ENCODE data around the gene PTER. TPM values are rescaled to one million over a fixed set of nuclear protein-coding genes. Genes with fewer than 3 reads are reported as not detected.

PTER gene
- 10 to 100 TPM; 18.2 to 19.2 TPM for total RNA-seq

GRCh38 chr10:16436758-16437539, at the start of gene PTER:
Gene PTER (plus strand): TSS chr10:16437010. CDS start chr10:16484385, 47,375 bp downstream.
- POLR2A ChIA-PET = interaction anchor here (0.6 to 0.7 kb wide), 3 partner anchors 35 to 296 kb away, joined by 3 to 7 read pairs (median 4); no protein-coding TSS in a partner anchor
- no peaks in the 10 kb centered on the region for H3K9me3 Mint-ChIP-seq
- H3K4me3 Mint-ChIP-seq = peak within 1 kb of the TSS; percentile 81
- CTCF ChIA-PET = interaction anchor here (0.6 to 1.2 kb wide), 3 partner anchors 13 to 547 kb away, joined by 3 to 6 read pairs (median 4); no protein-coding TSS in a partner anchor
- H3K36me3 Mint-ChIP-seq (ENCODE audit: low read depth) = peaks cover 36% of the 10 kb centered on the region
- peak; percentile 99 for DNase-seq
- peaks cover 5% of the 10 kb centered on the region for H3K27me3 Mint-ChIP-seq
- peak within 1 kb of the TSS; percentile 91 for H3K27ac Mint-ChIP-seq
- peaks cover 42% of the 10 kb centered on the region for H3K4me1 Mint-ChIP-seq

- Mint-ChIP-seq H3K9me3 (no peaks in the 10 kb centered on the region), H3K27me3 (peaks cover 3% of the 10 kb centered on the region), H3K4me3 (no peak overlapping the region), H3K36me3 (ENCODE audit: low read depth) (no peaks in the 10 kb centered on the region), H3K27ac (no peak overlapping the region), H3K4me1 (no peaks in the 10 kb centered on the region)
- ChIA-PET POLR2A (no interaction called here), CTCF (no interaction called here)
- DNase-seq = no peak
These were observed 44.2 kb upstream of the PTER start for GRCh38 chr10:16392531-16393069.

GRCh38 chr10:16393271-16393858, 43.4 kb upstream of the PTER start:
- POLR2A ChIA-PET = no interaction called here
- Mint-ChIP-seq H3K27ac (no peak overlapping the region), H3K4me1 (no peaks in the 10 kb centered on the region), H3K9me3 (no peaks in the 10 kb centered on the region), H3K4me3 (no peak overlapping the region), H3K36me3 (ENCODE audit: low read depth) (no peaks in the 10 kb centered on the region), H3K27me3 (peaks cover 3% of the 10 kb centered on the region)
- DNase-seq = no peak
- CTCF ChIA-PET = no interaction called here

- peaks cover 4% of the 10 kb centered on the region for H3K4me1 Mint-ChIP-seq
- POLR2A ChIA-PET = no interaction called here
- CTCF ChIA-PET = no interaction called here
These were observed 35.4 kb upstream of the PTER start for GRCh38 chr10:16401416-16401815.

GRCh38 chr10:16408379-16408778, 28.4 kb upstream of the PTER start:
- Mint-ChIP-seq H3K9me3 (no peaks in the 10 kb centered on the region), H3K4me1 (no peaks in the 10 kb centered on the region), H3K27me3 (peaks cover 6% of the 10 kb centered on the region), H3K27ac (no peak overlapping the region), H3K4me3 (no peak overlapping the region), H3K36me3 (ENCODE audit: low read depth) (no peaks in the 10 kb centered on the region)
- CTCF ChIA-PET = no interaction called here
- POLR2A ChIA-PET = interaction anchor here (0.6 kb wide), 1 partner anchor 10 kb away, joined by 5 read pairs; no protein-coding TSS in a partner anchor
- DNase-seq = no peak

More at GRCh38 chr10:16401416-16401815, 35.4 kb upstream of the PTER start:
- Mint-ChIP-seq H3K27ac (no peak overlapping the region), H3K4me3 (no peak overlapping the region), H3K9me3 (no peaks in the 10 kb centered on the region), H3K27me3 (no peaks in the 10 kb centered on the region), H3K36me3 (ENCODE audit: low read depth) (no peaks in the 10 kb centered on the region)
- no peak for DNase-seq

DNA sequence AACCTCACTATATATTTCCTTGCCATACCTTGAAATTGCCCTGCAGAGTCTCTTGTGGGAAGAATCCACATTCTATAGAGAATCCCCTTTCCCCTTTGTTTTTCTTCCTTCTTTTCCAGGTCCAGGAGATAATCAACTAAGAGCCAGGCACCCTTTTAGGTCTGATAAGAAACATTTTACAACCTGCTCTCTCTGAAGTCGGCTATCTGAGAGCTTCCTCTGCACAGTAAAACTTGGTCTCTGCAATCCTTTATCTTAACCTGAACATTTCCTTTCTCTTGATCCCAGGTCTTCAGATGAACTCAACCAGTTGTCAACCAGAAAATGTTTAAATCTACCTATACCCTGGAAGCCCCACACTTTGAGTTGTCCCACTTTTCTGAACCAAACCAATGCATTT, 19.5 kb upstream of the PTER start:
- no peak overlapping the region for H3K4me3 Mint-ChIP-seq
- ChIA-PET POLR2A (no interaction called here), CTCF (no interaction called here)
- no peak overlapping the region for H3K27ac Mint-ChIP-seq
- peaks cover 3% of the 10 kb centered on the region for H3K27me3 Mint-ChIP-seq
- no peaks in the 10 kb centered on the region for H3K9me3 Mint-ChIP-seq
- H3K36me3 Mint-ChIP-seq (ENCODE audit: low read depth) = no peaks in the 10 kb centered on the region
- no peaks in the 10 kb centered on the region for H3K4me1 Mint-ChIP-seq
- DNase-seq = no peak

DNA sequence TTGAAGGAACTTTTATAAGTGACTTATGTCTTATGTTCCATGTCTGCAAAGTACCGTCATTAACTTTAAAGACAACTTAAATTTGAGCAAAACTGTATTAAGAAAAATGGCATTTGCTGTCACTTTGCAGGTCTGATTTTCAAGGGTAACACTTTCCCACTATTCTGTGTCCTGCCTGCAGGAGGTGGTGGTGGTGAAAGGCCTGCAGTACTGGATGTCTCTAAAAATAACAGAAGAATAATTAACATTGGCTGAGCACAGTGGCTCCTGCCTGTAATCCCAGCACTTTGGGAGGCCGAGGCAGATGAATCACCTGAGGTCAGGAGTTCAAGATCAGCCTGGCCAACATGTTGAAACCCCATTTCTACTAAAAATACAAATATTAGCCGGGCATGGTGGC, 13.2 kb upstream of the PTER start:
- DNase-seq = no peak
- no peaks in the 10 kb centered on the region for H3K4me1 Mint-ChIP-seq
- peaks cover 8% of the 10 kb centered on the region for H3K9me3 Mint-ChIP-seq
- CTCF ChIA-PET = no interaction called here
- H3K4me3 Mint-ChIP-seq = no peak overlapping the region
- peaks cover 3% of the 10 kb centered on the region for H3K27me3 Mint-ChIP-seq
- POLR2A ChIA-PET = no interaction called here
- no peak overlapping the region for H3K27ac Mint-ChIP-seq
- H3K36me3 Mint-ChIP-seq (ENCODE audit: low read depth) = no peaks in the 10 kb centered on the region

DNA sequence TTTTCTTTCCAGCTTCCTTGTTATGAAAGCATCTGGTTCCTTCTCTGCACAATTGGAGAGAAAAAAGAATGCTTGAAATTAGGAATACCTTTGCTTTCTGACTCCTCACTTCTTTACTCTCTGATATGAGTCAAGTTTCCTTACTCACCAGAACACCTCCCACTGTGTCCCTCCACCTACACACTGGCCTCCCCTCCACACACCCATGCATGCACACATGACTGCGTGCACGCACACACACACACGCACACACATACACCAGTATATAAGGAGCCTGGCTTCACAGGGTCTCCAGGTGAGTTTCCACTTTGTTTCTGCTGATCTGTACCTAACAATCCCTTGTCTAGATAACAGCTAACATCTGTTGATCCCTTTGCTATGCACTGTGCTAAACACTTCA, 11.4 kb upstream of the PTER start:
- Mint-ChIP-seq H3K36me3 (ENCODE audit: low read depth) (no peaks in the 10 kb centered on the region), H3K4me3 (no peak overlapping the region)

DNA sequence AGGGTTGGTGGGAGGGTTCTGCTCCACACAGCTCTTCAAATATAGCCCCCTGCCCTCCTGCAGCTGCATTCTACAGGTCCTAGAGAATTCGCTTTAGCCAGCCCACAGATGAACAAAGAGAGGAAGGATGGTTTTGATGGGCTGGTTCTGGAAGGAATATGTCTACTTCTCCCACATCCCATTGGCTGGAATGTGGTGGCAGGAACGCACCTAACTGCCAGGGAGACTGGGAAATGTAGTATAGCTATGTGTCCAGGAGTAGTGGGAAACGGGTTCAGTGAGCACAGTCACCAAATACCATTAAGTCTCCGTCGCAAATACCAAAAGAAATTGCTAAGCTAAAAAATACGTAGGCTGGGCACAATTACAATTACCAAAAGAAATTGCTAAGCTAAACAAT, 7.3 kb upstream of the PTER start:
- Mint-ChIP-seq H3K4me1 (no peaks in the 10 kb centered on the region), H3K27me3 (peaks cover 5% of the 10 kb centered on the region), H3K27ac (no peak overlapping the region), H3K9me3 (peaks cover 8% of the 10 kb centered on the region), H3K4me3 (no peak overlapping the region), H3K36me3 (ENCODE audit: low read depth) (no peaks in the 10 kb centered on the region)
- ChIA-PET CTCF (no interaction called here), POLR2A (no interaction called here)
- no peak for DNase-seq

More for the DNA sequence above, 11.4 kb upstream of the PTER start:
- DNase-seq = no peak
- no peak overlapping the region for H3K27ac Mint-ChIP-seq
- H3K9me3 Mint-ChIP-seq = peaks cover 8% of the 10 kb centered on the region
- peaks cover 3% of the 10 kb centered on the region for H3K27me3 Mint-ChIP-seq
- POLR2A ChIA-PET = no interaction called here
- H3K4me1 Mint-ChIP-seq = no peaks in the 10 kb centered on the region
- CTCF ChIA-PET = no interaction called here

DNA sequence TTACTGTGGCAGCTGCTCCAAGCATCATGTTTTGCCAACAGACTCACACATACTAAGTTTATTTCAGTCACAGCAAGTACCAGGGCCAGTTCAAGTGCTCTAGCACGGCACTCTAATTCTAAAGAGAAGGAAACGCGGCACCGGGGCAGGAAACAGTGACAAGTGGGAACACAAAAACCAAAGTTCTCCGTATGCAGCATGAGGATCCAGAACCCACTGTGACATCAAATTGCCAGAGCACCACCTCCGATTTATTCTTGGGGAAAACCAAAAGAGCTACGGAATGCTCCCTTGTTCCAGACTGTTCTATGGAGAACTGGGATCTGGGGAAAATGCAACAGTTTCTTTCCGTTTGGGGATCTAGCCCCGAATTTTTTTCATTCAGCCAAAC, 448 bp upstream of the PTER start:
- H3K27ac Mint-ChIP-seq = peak overlapping the region; percentile 91
- ChIA-PET POLR2A (no interaction called here), CTCF (interaction anchor here (1.2 kb wide), 1 partner anchor 13 kb away, joined by 4 read pairs; no protein-coding TSS in a partner anchor)

GRCh38 chr10:16437540-16437894, 707 bp downstream of the PTER start:
- H3K27me3 Mint-ChIP-seq = peaks cover 5% of the 10 kb centered on the region
- peaks cover 36% of the 10 kb centered on the region for H3K36me3 Mint-ChIP-seq (ENCODE audit: low read depth)
- no peaks in the 10 kb centered on the region for H3K9me3 Mint-ChIP-seq
- POLR2A ChIA-PET = interaction anchor here (0.6 to 0.7 kb wide), 3 partner anchors 34 to 297 kb away, joined by 3 to 7 read pairs (median 4); no protein-coding TSS in a partner anchor
- peak overlapping the region; percentile 81 for H3K4me3 Mint-ChIP-seq
- H3K27ac Mint-ChIP-seq = peak overlapping the region; percentile 91
- no peak for DNase-seq
- CTCF ChIA-PET = interaction anchor here (1.2 kb wide), 1 partner anchor 12 kb away, joined by 4 read pairs; no protein-coding TSS in a partner anchor
- peaks cover 42% of the 10 kb centered on the region for H3K4me1 Mint-ChIP-seq

More for the DNA sequence above, 448 bp upstream of the PTER start:
- peak overlapping the region; percentile 81 for H3K4me3 Mint-ChIP-seq
- DNase-seq = peak; percentile 37
- H3K36me3 Mint-ChIP-seq (ENCODE audit: low read depth) = peaks cover 32% of the 10 kb centered on the region
- no peaks in the 10 kb centered on the region for H3K9me3 Mint-ChIP-seq
- peaks cover 5% of the 10 kb centered on the region for H3K27me3 Mint-ChIP-seq
- peaks cover 38% of the 10 kb centered on the region for H3K4me1 Mint-ChIP-seq

- no peak for DNase-seq
- Mint-ChIP-seq H3K27me3 (peaks cover 1% of the 10 kb centered on the region), H3K4me1 (peaks cover 44% of the 10 kb centered on the region), H3K4me3 (peak overlapping the region; percentile 5), H3K27ac (peak overlapping the region; percentile 47), H3K36me3 (ENCODE audit: low read depth) (peaks cover 41% of the 10 kb centered on the region), H3K9me3 (no peaks in the 10 kb centered on the region)
- ChIA-PET CTCF (no interaction called here), POLR2A (no interaction called here)
These were observed 2.5 kb downstream of the PTER start for GRCh38 chr10:16439295-16439694.

- POLR2A ChIA-PET = no interaction called here
- peaks cover 44% of the 10 kb centered on the region for H3K4me1 Mint-ChIP-seq
- no peak overlapping the region for H3K4me3 Mint-ChIP-seq
- DNase-seq = no peak
- CTCF ChIA-PET = interaction anchor here (0.5 kb wide), 1 partner anchor 535 kb away, joined by 3 read pairs; no protein-coding TSS in a partner anchor
- H3K36me3 Mint-ChIP-seq (ENCODE audit: low read depth) = peaks cover 47% of the 10 kb centered on the region
- no peak overlapping the region for H3K27ac Mint-ChIP-seq
- no peaks in the 10 kb centered on the region for H3K9me3 Mint-ChIP-seq
- no peaks in the 10 kb centered on the region for H3K27me3 Mint-ChIP-seq
These were observed 3.8 kb downstream of the PTER start for GRCh38 chr10:16440396-16441133.
